Activated gamma-delta T cell treated with Interleukin-2 at 50 U/mL for 16 hours (primary cell): ENCODE measurements around the gene CRIP1.

Experiments used
- DNase-seq: peaks from one replicate; pipeline ENCODE4 v3.0.0-alpha.2; 2020

Gene CRIP1

GRCh38 chr14:105495101-105495989 is 8.7 kb downstream of the CRIP1 start:
- DNase-seq: no peak

- DNase-seq: no peak
These were observed 9.5 kb downstream of the CRIP1 start for GRCh38 chr14:105495990-105496830.

DNA sequence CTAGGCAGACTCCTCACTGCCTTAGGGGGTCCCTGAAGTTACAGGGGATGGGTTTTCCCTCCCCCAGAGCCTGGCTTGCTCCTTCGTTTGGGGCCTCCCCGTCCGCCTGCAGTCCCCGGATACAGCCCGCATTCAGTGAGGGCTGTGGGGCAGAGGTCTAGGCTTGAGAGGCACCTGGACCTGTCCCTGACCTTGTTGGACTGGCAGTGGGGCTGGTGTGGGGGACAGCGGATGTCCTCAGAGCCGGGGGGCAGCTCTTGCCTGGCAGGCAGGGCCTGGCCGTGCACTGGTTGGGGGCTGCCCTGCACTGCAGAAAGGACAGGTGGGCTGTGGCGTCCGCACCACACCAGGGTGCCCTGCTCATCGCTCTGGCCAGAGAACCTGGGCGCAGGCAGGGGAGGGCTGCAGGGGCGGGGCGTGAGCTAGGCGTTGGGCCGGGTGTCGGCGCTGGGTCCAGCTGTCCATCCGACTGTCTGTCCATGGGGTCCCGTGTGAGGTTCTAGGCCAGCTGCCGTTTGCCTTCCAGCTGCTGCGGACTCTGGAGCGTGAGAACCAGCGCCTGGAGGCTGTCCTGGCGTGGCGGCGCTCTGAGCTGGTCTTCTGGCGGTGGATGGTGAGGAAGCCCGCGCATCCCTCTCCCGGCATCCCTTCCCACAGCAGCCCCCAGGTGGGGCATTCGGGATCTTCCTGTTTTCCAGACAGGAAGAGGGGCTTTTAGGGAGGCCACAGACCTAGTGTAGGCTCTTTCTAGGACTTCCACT is 10.3 kb downstream of the CRIP1 start:
- DNase-seq: no peak

GRCh38 chr14:105497671-105498429 is 11.2 kb downstream of the CRIP1 start:
- no peak for DNase-seq

DNA sequence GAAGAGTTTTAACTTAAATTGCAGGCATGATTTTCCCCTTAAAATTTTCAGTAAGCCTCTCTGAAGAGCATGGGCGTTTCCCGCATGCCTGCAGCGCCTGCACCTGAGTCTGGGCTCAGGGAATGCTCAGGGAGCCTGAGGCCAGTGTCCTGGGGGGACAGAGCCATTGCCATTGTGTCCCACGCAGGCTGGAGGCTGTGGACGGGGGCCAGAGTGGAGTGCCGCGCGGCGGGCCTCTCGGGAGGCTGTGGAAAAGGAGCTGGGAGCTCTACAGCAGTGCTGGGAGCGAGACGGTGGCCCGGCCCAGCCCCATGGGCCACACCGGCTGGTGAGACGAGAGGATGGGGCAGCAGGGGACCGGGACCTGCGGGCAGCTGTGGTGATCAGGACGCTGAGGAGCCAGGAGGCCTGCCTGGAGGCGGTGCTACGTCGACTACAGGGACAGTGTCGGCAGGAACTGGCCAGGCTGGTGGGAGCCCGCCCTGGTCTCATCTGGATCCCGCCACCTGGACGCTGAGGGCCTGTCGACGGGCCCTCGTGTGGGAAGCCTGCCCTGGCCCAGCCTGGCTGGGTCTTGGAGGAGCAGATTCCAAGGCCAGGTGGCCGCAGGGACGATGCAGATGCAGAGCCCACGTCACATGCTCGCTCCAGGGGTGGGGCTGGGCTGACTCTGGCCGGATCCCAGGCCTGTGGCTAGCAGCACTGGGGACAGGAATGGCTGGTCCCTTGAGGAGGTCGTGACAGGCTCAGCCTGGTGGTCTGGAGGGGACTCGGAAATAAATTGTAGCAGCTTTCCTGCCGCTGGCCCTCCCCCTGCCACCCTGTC is 12.0 kb downstream of the CRIP1 start:
- DNase-seq: no peak

GRCh38 chr14:105499256-105500035 is 12.8 kb downstream of the CRIP1 start:
- no peak for DNase-seq

DNA sequence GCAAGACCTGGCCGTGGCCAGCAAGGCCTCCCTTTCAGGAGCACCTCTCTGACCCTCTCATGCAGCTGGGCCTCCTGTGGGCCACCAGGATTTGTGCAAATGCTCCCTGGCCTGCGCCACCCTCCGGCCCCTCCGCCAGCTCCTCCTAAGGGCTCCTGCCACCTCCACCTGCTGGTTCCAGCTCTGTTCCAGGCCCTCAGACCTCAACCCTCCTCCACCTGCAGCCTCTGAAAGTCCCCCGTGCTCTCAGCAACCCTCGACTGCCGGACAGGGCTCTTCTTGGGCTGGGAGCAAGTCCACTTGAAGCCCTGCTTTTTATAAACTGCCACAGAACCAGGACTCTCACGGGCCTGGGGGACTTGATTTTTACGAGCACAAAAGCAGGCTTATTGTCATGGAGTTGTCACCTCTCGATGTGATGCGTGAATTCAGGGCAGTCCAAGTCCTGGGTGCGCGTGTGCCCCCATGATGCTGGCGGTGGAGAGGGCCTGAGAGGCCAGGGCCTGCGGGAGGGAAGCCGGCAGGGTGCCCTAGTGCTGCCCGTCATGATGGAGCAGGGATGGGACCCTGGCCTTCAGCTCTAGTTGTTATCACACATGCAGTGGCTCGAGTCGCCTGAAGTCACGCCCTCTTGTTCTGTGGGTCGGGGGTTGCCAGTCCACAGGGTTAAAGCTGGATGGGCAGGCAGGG is 13.5 kb downstream of the CRIP1 start:
- no peak for DNase-seq

DNA sequence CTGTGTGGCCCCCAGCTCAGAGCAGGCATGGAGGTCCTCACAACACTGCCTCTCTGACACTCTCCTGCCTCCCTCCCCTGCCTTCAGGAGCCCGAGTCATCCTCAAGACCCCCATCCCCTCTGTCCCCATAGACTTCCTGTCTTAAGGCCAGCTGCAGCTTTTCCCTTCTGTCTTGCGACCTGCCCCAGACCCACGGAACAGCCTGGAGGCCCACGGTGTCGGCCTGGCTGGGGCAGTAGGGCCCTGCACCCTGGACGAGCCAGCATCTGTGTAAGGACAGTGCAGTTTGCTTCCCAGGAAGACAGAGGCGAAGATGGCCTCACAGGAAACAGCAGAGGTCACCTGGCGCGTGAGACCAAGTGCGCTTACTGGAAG is 14.0 kb downstream of the CRIP1 start:
- no peak for DNase-seq

DNA sequence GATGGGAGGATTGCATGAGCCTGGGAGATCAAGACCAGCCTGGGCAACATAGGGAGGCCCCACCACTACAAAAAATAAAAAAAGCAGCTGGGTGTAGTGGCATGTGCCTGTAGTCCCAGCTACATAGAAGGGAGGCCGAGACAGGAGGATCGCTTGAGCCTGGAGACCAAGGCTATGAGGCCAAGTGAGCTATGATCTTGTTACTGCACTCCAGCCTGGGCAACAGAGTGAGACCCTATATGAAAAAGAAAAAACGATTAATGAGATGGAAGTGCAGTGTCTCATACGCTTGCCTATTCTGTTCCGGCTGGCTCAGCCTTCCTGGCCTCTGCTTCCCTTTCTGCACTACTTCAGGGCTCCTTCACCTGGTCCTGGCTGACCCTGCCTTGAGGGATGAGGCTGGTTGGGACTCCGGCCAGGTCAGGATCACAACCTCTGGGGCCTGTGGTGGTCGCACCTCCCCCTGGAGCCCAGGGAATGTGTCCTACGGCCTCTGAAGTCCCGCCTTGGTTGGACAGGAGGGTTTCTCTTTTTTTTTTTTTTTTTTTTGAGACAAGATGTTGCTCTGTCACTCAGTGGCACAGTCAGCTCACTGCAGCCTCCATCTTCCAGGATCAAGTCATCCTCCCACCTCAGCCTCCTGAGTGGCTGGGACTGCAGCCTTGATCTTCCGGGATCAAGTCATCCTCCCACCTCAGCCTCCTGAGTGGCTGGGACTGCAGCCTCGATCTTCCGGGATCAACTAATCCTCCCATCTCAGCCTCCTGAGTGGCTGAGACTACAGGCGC is 15.0 kb downstream of the CRIP1 start:
- no peak for DNase-seq

- DNase-seq: no peak
These were observed 16.0 kb downstream of the CRIP1 start for GRCh38 chr14:105502446-105503295.

DNA sequence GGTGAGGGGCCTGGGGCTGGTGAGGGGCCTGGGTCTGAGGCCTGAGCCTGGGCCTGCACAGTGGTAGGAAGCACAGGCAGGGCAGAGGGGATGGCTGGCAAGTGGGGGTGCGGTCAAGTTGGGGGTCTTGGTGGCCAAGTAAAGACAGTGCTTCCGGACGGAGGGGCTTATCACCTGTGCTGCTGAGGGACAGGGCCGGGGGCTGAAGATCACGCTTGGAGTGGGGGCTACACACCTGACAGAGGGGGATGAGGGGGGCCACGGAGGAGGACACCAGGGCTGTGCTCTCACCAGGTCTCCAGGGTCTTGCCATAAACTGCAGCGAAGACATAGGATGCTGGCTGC is 16.6 kb downstream of the CRIP1 start:
- no peak for DNase-seq

DNA sequence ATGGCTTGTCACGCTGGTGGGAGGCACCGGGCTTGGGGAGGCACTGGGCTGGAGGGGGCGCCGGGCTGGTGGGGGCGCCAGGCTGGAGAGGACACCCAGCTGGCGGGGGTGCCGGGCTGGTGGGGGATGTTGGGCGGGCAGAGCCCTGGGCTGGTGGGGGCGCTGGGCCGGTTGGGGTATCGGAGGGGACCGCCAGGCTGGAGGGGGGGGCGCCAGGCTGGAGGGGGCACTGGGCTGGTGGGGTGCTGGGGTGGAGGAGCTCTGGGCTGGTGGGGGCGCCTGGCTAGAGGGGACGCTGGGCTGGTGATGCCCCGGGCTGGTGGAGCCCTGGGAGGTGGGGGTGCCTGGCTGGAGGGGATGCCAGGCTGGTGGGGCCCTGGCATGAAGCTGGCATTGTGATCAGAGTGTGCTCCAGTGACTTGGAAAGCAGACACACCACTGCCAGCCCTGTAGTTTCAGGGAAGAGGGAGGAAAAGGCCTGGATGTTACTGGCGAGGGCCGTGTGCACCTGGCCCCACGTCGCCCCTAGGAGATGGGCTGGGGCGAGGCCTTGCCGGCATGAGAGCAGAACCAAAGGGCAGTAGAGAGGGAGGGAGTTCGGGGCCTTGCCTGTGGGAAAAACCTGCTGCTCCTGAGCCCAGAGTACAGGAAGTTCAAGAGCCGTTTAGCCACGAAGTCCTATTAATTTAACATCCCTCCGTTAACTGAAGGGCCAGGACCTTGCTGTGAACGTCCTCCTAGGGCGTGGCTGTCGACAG is 17.4 kb downstream of the CRIP1 start:
- no peak for DNase-seq

DNA sequence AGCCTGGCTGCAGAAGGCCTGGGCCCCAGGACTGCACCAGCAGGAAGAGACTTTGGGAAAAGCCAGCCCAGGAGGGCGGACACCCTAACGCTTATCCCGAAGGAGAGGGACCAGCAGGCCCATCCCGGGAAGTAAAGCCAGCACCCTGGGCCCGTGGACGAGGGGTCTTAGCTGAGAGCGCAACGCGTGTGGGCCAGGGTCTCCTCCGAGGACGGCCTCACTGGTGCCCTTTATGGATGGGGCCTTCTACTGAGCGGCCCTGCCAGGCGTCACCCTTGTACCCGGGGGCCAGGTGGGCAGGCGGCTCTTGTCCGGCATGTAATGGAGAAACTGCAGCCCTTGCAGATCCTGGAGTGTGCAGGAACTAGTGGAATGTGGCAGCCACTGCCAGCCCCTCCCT is 18.4 kb downstream of the CRIP1 start:
- no peak for DNase-seq

GRCh38 chr14:105507247-105507646 is 20.6 kb downstream of the CRIP1 start:
- no peak for DNase-seq

DNA sequence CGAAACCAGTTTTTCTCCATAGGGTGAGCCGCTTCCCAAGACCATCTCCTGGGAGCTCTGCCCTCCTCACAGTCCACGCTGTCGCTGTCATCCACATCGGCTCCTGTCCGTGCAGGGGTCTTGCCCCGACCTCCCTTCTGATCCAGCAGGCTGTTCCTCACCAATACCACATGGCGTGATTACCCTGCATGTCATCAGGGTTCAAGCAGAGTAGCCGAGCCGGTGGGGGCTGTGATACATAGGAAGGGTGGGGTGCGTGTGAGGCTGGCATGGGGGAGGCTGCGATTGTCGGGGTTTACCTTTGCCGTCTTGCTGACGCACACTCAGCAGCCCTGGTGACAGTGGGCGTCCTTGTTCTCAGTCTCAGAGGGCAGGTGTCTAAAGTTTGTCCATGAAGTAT is 21.4 kb downstream of the CRIP1 start:
- no peak for DNase-seq

- DNase-seq: no peak
These were observed 21.9 kb downstream of the CRIP1 start for GRCh38 chr14:105508601-105509000.

DNA sequence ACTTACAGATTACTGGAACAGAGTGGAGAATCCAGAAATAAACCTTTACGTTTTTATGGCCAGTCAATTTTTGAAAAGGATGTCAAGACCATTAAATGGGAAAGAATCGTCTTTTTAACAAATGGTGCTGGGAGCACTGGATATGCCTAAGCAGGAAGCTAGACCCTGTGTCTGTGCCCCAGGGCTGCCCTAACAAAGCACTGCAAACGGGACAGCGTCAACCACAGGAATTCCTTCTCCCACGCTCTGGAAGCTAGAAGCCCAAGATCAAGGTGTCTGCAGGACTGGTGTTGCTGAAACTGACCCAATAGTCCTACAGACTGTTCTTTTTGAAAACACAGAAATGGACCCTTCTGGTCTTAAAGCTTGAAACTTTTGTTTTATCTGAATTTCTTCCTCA is 30.4 kb downstream of the CRIP1 start:
- DNase-seq: no peak
